Activated CD8-positive, alpha-beta memory T cell treated with anti-CD3 and anti-CD28 coated beads for 36 hours (primary cell): ENCODE data around the gene DNAJC5. TPM values are rescaled to one million over a fixed set of nuclear protein-coding genes. Genes with fewer than 3 reads are reported as not detected.

ENCODE experiments used
- CTCF ChIA-PET: fragments of 350-600 bp; sonication (Branson Sonifier 250); formaldehyde crosslinking; loops from one replicate; lab custom pipeline; 2021; ENCODE audit warnings: antibody characterized with exemption; lab: Charles Lee
- POLR2A ChIA-PET: fragments of 350-600 bp; sonication (Branson Sonifier 250); formaldehyde crosslinking; loops from one replicate; lab custom pipeline; 2021; ENCODE audit warnings: antibody characterized with exemption; lab: Charles Lee
- total RNA-seq, 2 experiments: library from RNA; stranded (reverse); gene quantifications; one replicate each; pipeline ENCODE4 v1.2.3, GENCODE V29; 2021

The DNAJC5 gene
- total RNA-seq, 2 experiments from 2014 or later: 40.3 TPM

DNA sequence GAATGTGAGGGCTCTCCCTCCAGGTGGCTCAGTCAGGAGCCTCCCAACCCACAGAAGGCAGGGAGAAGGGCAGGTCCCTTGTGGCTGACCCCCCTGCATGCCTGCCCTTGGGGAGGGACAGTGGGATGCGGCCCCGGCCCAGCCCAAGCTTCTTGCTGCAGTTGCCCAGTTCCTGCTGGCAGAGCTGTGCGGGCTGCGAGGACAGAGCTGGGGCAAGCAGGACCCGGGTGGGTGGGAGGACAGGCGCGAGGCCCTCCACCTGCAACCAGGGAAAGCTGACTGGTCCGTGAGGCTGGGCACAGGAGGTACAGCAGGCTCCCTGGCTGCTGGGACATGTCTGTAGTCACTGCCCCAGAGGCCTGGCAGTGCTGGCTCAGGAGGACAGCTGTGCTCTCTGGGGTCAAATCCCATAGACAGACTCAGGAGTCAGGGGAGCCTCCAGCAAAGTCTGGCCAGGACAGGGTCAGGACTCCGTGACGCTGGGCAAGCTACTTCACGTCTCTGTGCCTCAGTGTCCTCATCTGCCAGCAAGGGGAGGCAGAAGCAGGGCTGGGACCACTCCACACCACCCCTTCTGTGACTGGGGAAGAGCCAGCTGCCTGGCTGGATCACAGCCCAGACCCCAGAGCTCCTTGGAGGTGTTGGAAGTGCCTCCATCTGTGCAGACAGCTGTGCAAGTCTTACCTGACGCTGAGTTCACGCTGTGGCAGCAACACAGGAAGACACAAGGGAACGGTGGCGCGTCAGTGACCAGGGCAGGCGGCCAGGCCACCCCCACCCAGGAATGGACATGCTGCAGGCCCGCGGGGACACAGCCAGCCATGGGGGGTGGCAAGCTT, 48.3 kb downstream of the DNAJC5 start:
- ChIA-PET CTCF (interaction anchor here (1.0 kb wide), 1 partner anchor 31 kb away, joined by 3 read pairs; no protein-coding TSS in a partner anchor), POLR2A (interaction anchor here (0.5 kb wide), 1 partner anchor 28 kb away, joined by 5 read pairs; no protein-coding TSS in a partner anchor)

DNA sequence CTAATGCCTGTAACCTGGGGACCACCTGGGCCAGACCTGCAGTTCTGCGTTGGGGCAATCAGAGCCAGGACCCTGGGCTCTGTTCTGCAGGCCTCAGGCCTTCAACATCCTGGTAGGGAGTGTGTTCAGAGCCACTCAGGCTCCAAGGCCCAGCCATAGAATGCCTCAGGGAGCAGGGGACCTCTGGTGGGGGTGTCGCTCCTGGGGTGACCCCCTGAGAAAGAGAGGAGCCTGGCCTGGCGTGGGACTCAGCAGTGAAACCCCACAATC, 48.8 kb downstream of the DNAJC5 start:
- ChIA-PET CTCF (no interaction called here), POLR2A (no interaction called here)

DNA sequence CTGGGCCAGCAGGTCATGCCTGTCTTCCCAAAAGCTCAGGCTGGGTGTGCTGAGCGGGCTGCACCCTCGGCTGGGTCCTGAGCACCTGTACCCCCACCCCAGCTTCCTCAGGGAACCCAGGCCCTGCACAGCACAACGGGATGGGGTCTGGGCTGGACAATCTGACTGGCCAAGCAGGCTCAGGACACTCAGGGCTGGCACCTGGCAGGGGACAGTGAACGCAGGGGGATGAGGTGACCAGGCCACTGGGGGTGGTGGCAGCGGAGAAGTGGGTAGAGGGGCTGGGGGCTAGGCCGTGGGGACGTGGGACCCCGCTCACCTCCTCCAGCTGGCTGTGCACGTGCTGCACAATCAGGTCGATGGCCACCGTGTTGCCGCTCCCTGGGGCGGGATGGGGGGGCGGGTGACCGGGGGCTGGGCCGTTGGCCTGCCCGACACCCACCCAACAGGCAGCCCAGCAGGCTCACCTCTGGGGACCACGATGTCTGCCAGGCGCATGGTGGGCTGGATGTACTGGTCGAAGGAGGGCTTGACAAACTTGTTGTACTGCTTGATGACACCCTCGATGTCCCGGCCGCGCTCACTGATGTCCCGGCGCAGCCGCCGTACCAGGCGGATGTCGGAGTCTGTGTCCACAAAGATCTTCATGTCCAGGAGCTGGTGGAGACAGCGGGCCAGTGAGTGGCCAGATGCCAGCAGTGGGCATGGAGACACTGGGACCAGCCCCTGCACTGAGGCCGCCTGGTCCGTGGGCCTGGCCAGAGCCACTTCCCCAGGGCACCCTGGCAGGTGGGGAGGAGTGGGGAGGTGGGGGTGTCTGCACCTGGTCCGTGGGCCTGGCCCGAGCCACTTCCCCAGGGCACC, 49.4 kb downstream of the DNAJC5 start:
- POLR2A ChIA-PET: no interaction called here
- CTCF ChIA-PET: no interaction called here

DNA sequence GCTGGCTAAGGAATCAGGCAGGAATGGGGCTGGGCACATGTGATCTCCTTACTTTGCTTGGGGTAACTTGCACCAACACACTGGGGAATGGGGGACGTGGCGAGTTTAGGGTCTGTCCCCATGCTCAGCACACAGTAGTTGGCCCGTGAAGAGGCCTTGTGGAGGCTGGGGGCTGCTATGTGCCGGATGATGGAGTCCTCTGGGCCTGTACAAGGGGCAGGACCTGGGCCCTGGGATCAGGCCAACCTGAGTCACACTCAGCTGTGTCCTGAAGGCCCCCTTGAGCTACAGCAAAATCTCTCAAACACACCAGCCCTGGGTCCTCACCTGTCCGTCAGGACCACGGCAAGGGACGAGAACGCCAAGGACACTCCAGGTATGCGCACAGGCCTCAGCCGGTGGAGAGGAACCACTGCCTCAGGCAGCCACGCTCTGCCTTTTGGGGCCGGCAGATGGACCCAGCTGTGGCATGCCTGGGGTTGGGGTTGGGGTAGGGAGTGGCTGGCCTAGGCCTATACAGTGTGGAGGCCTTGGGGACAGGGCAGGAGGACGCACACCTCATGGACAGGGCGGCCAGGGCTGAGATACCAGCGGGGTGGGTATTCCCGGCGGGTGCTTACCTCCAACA, 50.2 kb downstream of the DNAJC5 start:
- POLR2A ChIA-PET: no interaction called here
- CTCF ChIA-PET: no interaction called here

DNA sequence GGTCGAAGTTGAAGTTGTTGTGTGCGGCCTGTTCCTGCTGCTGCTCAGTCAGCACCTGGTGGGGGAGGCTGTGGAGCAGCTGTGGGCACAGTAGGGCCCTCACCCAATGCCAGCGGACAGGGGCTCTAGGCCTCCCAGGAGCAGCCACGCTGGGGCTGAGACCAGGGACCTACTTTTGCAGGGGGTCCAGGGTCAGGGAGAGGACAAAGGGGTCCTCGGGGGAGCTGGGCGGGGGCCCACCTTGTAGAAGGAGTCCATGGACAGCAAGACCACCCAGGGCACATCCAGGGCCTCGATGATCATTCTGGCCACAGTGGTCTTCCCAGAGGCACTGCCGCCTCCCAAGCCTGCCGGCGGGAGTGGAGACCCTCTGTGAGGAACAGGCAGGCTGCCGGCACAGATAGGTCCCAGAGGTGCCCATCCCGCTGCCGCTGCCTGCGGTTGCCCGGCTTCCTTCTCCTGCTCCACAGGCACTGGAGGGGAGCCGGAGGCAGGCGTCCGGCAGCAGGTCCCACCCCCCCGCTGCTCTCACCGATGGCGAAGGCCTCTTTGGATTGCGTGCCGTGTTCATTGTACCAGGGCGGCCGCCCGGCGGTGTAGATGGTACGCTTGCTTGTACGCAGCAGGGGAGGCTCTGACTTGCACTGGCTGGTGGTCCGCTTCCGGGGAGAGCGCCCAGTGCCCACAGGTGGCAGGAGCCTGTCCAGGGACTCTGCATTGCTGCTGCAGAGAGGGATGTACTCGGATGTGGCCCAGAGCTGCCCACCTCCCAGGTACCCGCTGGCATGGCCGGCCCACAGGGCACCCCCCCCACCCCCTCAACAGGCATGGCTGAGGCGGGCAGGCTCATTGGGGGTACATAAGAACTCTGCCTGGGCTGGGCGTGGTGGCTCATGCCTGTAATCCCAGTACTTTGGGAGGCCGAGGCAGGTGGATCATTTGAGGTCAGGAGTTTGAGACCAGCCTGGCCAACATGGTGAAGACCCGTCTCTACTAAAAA, 51.3 kb downstream of the DNAJC5 start:
- ChIA-PET POLR2A (interaction anchor here (0.7 kb wide), 1 partner anchor 64 kb away, joined by 4 read pairs; no protein-coding TSS in a partner anchor), CTCF (no interaction called here)

DNA sequence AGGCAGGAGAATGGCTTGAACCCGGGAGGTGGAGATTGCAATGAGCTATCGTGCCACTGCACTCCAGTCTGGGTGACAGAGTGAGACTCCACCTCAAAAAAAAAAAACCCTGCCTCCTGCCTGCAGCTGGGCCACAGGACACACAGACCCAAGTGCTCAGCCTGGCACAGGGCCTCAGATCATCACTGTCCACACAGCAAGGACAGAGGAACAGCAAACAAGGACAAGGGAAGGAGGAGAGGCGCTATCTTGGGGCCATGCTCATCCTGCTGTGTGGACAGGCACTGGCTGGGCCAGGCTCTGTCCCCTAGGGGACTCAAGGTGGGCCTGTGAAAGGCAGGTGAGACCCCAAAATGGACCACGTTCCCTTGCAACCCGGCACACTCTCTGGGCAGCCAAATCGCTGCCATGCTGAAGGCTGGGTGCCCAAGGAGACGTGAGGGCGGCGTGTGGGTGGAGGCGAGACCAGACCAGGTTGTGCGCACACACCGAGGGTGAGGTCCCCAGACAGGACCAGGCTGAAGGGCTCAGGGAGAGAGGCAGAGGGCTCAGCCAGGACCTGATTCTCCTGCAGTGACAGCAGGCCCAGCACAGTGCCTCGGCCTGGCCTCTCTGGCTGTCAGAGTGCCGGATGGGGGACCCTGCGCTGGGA, 52.2 kb downstream of the DNAJC5 start:
- CTCF ChIA-PET: no interaction called here
- POLR2A ChIA-PET: interaction anchor here (0.7 kb wide), 1 partner anchor 65 kb away, joined by 4 read pairs; no protein-coding TSS in a partner anchor

DNA sequence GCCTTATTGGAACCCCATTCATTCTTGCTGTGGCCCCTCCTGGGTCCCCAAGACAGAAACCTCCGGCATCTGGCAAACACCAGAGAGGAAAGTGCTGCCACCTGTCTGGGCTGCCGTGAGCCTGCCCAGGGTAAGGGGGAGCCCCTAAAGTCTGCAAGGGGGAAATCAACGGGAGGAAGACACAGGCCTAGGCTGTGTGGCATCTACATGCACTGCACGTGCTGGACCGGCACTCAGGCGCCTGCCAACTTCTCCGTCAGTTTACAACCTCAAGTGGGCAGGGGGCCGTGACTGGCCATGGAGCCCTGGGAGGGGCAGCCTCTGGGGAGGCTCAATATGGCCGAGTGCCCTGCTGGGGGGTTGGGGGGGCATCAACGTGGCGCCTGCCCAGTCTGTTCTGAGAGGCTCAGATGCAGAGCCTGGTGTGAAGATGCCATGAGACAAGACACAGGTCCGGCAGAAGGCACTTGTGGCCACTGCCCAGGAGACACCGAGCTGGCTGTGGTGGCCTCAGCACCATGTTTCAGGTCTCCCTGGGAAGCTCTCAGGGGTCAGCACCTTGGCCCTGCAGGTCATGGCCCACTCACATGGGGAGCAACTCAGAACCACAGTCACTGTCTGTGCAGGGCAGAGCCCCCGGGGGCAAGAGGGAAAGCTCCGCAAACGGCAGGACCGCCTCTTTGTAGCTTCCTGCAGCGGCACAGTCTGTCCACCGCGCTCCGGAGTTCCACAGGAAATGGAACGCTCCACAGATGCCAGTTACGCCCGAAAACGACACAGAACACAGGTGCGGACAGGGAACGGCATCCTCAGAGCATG, 52.9 kb downstream of the DNAJC5 start:
- ChIA-PET CTCF (interaction anchor here (0.8 kb wide), 1 partner anchor 44 kb away, joined by 3 read pairs; no protein-coding TSS in a partner anchor), POLR2A (interaction anchor here (0.5 to 0.7 kb wide), 2 partner anchors 37 to 102 kb away, joined by 4 to 5 read pairs; no protein-coding TSS in a partner anchor)

DNA sequence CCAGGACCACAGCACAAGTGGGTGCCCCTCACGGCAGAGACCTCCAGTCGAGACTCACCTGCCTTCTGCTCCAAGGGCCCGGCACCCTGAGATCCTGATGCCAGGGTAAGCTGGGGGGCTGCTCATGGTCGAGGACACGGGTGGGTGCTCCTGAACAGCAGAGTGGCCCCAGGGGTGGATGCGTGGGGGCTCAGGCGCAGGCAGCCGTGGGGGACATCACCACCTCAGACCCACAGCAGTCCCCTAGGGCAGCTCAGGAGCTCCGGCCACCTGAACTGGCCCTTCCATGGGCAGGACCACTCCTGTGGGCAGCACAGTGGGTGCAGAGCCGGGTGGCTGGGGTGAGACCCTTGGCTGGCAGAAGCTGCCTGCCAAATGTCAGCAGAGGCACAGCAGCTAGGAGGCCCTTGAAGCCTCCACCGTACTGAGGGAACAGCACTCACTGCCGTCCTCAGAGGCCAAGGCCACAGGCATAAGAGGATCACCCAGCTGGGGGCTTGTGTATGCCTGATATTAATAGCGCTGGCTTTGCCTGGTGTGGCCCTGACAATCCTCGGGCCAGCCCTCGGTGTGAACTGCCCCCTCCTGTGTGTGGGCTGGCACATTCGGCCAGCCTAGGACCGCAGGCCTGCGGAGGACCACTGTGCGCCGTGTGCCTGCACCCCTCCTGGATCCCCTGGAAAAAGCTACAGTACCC, 55.9 kb downstream of the DNAJC5 start:
- POLR2A ChIA-PET: no interaction called here
- CTCF ChIA-PET: interaction anchor here (0.6 to 1.1 kb wide), 2 partner anchors 99 to 107 kb away, joined by 3 to 4 read pairs; no protein-coding TSS in a partner anchor

DNA sequence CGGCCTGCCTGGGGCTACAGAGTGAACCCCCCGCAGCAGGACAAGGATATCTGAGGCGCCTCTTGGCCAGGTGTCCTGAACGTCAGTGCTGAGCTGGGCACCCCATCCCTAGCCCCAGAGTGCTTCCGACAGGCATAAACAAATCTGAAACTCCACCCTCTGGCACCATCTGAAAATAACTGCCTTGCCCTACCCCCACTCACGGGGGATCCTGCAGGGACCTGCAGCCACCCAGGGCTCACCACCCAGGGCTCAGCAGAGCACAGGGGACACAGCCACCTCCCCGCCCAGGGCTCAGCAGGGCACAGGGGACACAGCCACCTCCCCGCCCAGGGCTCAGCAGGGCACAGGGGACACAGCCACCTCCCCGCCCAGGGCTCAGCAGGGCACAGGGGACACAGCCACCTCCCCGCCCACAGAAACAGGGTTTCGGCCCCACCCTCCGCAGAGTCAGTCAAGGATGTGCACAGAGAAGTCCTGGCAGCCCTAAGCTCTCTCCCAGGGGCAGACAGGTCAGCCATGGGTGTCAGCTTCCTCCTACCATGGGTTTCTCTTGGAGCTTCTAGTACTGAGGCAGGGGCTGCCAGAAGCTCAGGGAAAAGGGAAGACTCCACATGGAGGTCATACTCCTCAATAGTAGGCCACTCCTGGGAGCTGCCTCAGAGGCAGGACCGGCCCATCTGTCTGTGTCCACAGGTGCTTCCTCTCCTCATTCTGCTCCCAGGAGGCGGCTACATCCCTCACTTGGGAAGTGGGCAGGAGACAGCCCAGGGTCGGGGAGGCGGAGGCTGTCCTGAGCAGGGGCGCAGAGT, 56.7 kb downstream of the DNAJC5 start:
- POLR2A ChIA-PET: no interaction called here
- CTCF ChIA-PET: interaction anchor here (1.0 to 1.1 kb wide), 2 partner anchors 17 to 106 kb away, joined by 3 read pairs; no protein-coding TSS in a partner anchor

DNA sequence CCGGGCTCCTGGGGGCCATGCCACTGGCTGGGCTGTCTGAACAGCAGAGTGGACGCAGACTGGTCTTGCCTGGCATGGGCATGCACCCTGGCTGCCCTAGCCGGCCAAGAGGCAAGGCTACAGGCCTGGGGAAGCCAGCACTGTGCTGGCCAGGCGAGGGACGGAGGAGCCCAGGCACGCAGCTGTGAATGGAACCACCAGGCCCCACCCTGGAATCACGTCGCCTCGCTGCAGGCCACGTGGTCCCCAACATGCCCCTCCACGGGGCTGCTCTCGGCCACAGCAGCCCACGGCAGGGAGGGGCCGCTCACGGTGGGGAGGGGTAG, 57.2 kb downstream of the DNAJC5 start:
- ChIA-PET CTCF (interaction anchor here (1.0 kb wide), 1 partner anchor 16 kb away, joined by 3 read pairs; no protein-coding TSS in a partner anchor), POLR2A (no interaction called here)

DNA sequence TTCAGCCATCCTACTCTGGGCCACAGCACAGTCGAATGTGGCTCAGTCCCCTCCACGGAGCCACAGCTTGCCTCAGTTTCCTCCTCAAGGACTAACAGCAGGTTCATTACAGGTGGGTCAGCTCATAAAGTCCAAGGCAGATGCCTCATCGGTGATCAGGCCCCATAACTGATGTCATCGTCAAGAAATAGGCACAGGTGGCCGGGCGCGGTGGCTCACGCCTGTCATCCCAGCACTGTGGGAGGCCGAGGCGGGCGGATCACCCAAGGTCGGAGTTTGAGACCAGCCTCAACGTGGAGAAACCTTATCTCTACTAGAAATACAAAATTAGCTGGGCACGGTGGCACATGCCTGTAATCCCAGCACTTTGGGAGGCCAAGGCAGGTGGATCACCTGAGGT, 57.8 kb downstream of the DNAJC5 start:
- POLR2A ChIA-PET: no interaction called here
- CTCF ChIA-PET: no interaction called here

DNA sequence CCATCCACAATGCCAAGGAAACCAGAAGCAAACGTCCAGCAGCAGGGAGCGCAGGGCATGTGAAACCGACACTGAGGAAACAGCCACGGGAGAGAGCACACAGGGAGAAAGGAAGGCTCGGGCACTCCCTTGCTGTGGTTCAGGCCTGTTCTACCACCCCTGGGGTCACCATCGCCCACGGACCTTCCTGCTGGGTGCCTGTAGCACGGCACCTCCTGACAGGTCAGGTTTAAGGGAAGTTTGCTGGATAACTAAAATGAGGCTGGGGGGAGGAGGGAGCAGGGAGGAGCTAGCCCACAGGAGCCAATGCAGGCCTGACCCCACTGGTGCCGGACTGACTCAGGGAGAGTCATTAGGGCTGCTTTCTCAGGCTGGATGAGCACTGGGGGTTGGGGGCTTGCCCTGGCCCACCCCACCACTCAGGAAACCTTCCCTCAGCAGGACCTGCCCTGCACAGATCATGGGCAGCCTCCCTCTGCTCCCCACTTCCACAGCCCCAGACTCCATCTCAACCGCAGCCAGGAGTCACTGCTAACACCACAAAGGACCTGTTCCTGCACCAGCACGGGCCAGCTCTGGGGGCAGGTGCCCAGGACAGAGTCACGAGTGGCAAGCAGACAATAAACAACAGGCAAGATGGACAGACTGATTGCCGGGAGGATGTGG, 59.0 kb downstream of the DNAJC5 start:
- CTCF ChIA-PET: no interaction called here
- POLR2A ChIA-PET: no interaction called here

DNA sequence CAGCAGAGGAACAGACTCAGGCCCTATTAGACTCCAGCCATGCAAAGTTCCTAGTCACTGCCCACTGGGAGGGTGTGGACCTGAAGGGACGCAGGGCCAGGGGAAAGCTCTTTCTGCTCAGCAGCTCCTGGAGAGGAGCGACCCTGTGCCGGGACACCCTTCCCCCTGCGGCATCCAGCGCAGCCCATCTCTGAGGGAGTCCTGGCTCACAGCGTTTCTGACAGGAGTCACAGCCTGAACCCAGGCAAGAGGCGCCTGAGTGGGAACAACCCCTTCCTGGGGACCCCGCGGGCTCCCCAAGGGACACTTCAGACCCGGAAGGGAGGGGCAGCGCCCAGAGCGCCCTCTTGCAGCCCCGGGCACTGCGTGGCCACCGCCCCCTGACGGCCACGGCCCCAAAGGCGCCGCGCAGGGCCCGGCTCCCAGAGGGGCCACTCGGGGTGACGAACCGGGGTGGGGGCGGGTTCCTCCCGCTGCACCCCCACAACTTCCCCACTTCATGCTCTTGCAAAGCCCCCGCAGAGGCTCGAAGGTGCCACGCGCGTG, 60.4 kb downstream of the DNAJC5 start:
- CTCF ChIA-PET: interaction anchor here (1.0 to 1.4 kb wide), 3 partner anchors 18 to 91 kb away, joined by 3 to 5 read pairs (median 5); partner anchors contain the start of gene TPD52L2
- POLR2A ChIA-PET: no interaction called here

DNA sequence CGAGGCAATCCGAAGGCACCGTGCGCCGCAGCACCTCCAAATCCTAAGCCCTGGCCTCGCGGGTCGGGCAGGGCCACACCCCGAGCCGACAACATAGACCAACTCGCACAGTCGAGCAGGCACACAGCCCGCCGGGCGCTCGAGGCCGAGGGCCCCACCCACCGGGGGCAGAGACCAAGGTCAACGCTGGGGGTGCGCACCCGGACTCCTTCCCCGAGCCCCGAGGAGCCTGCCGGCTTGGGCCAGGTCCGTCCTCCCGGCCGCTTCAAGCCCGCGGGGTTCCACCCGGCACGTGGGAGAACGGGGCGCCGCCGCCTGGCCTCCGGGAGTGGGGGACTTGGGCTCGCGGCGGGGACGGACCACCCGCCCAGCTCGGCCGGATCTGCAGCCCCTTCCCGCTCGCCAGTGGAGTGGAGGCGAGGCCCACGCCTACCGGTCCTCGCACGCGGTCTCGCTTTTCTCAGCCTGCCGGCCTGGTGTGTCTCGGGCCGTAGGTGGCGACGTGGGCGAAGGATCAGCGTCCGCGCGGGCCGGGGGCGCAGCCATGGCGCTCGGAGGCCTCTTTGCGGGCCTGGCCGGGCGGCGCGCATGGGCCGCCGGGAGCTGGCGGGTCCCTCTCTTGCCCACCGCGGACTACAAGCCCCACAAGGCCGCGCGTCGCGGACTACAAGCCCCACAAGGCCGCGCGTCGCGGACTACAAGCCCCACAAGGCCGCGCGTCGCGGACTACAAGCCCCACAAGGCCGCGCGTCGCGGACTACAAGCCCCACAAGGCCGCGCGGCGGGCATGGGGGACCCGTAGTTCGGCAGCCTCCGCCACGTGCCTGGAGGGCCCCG, 61.1 kb downstream of the DNAJC5 start, which contains the start of gene UCKL1:
Gene UCKL1 (minus strand): TSS at position 590 of the 837 bp plus-strand sequence. CDS start 44 bp downstream, at position 546.
- ChIA-PET CTCF (interaction anchor here (0.6 to 2.0 kb wide), 9 partner anchors 18 to 460 kb away, joined by 3 to 6 read pairs (median 3); partner anchors contain the start of genes PTK6, RTEL1 and TPD52L2), POLR2A (interaction anchor here (0.6 to 1.6 kb wide), 6 partner anchors 12 to 347 kb away, joined by 3 to 6 read pairs (median 4); partner anchors contain the start of genes TCEA2 and TPD52L2)
